Thoracic aorta (tissue), 2 donors: ENCODE results near the gene METAP1D. TPM values are rescaled to one million over a fixed set of nuclear protein-coding genes. Genes with fewer than 3 reads are reported as not detected.

Experiments used
- ATAC-seq: fragments of 150-250 bp; one replicate; pipeline ENCODE4 v1.8.0; 2017; ENCODE audit warnings: low read depth; ENCODE audit not compliant: insufficient number of reproducible peaks, low FRiP score
- DNase-seq: peaks from one replicate; pipeline ENCODE4 v3.0.0-alpha.2; 2020; ENCODE audit warnings: low spot score
- H3K27ac ChIP-seq, 2 donors: fragments of 200-600 bp; sonication (generic); 1 replicate in 1 of 2; 2 replicates in 1 of 2; pipeline ENCODE4 v1.5.1; 2016; ENCODE audit warnings: mild to moderate bottlenecking in 2 of 2, moderate library complexity in 2 of 2
- H3K27me3 ChIP-seq: fragments of 200-600 bp; sonication (generic); replicated peaks from 2 replicates; pipeline ENCODE4 v1.6.0; 2016; ENCODE audit warnings: mild to moderate bottlenecking; ENCODE audit not compliant: insufficient read depth
- H3K36me3 ChIP-seq: fragments of 200-600 bp; sonication (generic); one replicate; pipeline ENCODE4 v1.5.1; 2016
- H3K4me1 ChIP-seq, 2 donors: fragments of 200-600 bp; sonication (generic); 1 replicate in 1 of 2; 2 replicates in 1 of 2; pipeline versions ENCODE4 v1.5.1 to v1.6.0; 2016; ENCODE audit warnings: low read depth in 2 of 2, mild to moderate bottlenecking in 1 of 2; ENCODE audit not compliant: control insufficient read depth in 1 of 2
- H3K4me3 ChIP-seq: fragments of 200-600 bp; sonication (generic); 2 replicates; pipeline ENCODE4 v1.5.1; 2016; ENCODE audit warnings: mild to moderate bottlenecking
- H3K9me3 ChIP-seq: fragments of 200-600 bp; sonication (generic); 2 replicates; pipeline ENCODE4 v1.5.1; 2016
- total RNA-seq, 2 donors: library from RNA; depleted of rRNA; stranded (reverse); fragments of >200 nt; gene quantifications; one replicate each; pipeline versions ENCODE4 v1.1.0 to v1.2.3, GENCODE V29; 2016
- TF ChIP-seq, protein P1 (sequence below): fragments of 200-600 bp; sonication (generic); IDR thresholded peaks from one replicate; pipeline ENCODE4 v1.5.1; 2019; ENCODE audit warnings: antibody characterized with exemption

The METAP1D gene
- total RNA-seq, 2 donors from 2014 or later = 3.2 to 10.8 TPM

GRCh38 chr2:172128484-172128883 lies 128.7 kb downstream of the METAP1D start:
- H3K9me3 ChIP-seq = no peaks in the 10 kb centered on the region
- TF ChIP-seq, protein P1, sequence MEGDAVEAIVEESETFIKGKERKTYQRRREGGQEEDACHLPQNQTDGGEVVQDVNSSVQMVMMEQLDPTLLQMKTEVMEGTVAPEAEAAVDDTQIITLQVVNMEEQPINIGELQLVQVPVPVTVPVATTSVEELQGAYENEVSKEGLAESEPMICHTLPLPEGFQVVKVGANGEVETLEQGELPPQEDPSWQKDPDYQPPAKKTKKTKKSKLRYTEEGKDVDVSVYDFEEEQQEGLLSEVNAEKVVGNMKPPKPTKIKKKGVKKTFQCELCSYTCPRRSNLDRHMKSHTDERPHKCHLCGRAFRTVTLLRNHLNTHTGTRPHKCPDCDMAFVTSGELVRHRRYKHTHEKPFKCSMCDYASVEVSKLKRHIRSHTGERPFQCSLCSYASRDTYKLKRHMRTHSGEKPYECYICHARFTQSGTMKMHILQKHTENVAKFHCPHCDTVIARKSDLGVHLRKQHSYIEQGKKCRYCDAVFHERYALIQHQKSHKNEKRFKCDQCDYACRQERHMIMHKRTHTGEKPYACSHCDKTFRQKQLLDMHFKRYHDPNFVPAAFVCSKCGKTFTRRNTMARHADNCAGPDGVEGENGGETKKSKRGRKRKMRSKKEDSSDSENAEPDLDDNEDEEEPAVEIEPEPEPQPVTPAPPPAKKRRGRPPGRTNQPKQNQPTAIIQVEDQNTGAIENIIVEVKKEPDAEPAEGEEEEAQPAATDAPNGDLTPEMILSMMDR = no peak

DNA sequence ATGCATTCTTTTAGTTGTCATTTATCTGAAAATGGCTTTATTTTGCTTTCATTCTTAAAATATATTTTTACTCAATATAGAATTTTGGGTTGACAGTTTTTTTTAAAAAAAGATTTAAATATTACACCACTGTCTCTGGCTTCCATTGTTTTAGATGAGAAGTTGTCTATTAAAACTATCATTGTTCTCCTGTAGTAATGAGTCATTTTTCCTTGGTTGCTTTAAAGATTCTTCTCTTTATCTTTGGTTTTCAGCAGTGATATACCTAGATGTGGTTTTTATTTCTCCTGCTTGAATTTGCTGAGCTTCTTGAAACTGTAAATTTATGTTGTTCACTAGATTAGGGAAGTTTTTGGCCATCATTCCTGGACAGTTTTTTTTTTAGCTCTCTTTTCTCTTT lies 129.7 kb downstream of the METAP1D start:
- H3K9me3 ChIP-seq = no peaks in the 10 kb centered on the region
- ATAC-seq (no peak), DNase-seq (no peak)
- no peak overlapping the region for H3K27ac ChIP-seq
- no peaks in the 10 kb centered on the region for H3K4me1 ChIP-seq
- no peak overlapping the region for H3K4me3 ChIP-seq
- H3K36me3 ChIP-seq = no peaks in the 10 kb centered on the region
- TF ChIP-seq, protein P1 = no peak
- H3K27me3 ChIP-seq = no peaks in the 10 kb centered on the region

More at GRCh38 chr2:172128484-172128883, 128.7 kb downstream of the METAP1D start:
- ATAC-seq = no peak
- H3K27ac ChIP-seq = no peak overlapping the region
- H3K4me1 ChIP-seq = no peaks in the 10 kb centered on the region
- no peak for DNase-seq
- H3K36me3 ChIP-seq = no peaks in the 10 kb centered on the region
- H3K27me3 ChIP-seq = no peaks in the 10 kb centered on the region
- no peak overlapping the region for H3K4me3 ChIP-seq

Other genes with a start within 250 kb of the METAP1D start
- gene SLC25A12, start 105.7 kb upstream of the METAP1D start, total RNA-seq = 10 to 100 TPM; 27.2 to 39.3 TPM
- 10 to 100 TPM; 17.3 to 25.3 TPM for gene HAT1, start 77.5 kb upstream of the METAP1D start, total RNA-seq
- gene DLX1, start 85.6 kb downstream of the METAP1D start, total RNA-seq = under 1 TPM; 0.68 to 0.92 TPM
- 1 to 10 TPM in 1 of 2 donors, not detected in 1; 1.6 TPM for gene DLX2, start 102.9 kb downstream of the METAP1D start, total RNA-seq